Left renal pelvis (tissue), 4 donors: Measurements from ENCODE around the gene FAM219B. TPM values are rescaled to one million over a fixed set of nuclear protein-coding genes. Genes with fewer than 3 reads are reported as not detected.

Source experiments
- DNase-seq, 4 donors: peaks; one replicate each; pipeline ENCODE4 v3.0.0-alpha.2; 2013; ENCODE audit warnings: low read depth in 4 of 4, low spot score in 3 of 4
- polyA plus RNA-seq, 4 donors: library from polyadenylated mRNA; unstranded; fragments of 120-200 nt; gene quantifications; one replicate each; pipeline ENCODE4 v1.2.1, GENCODE V29; 2013; ENCODE audit not compliant: insufficient read length in 4 of 4

Gene FAM219B
- polyA plus RNA-seq, 4 donors: 49.9 to 57.9 (median 53.2) TPM

- no peak for DNase-seq
These were observed 54.7 kb downstream of the FAM219B start for GRCh38 chr15:74851960-74852359.

GRCh38 chr15:74850393-74850792 is 56.3 kb downstream of the FAM219B start:
- DNase-seq: no peak

Other genes with a start within 250 kb of the FAM219B start
- gene EDC3, start 210.8 kb downstream of the FAM219B start, polyA plus RNA-seq: 10 to 100 TPM; 35.8 to 42.9 (median 39.8) TPM
- not detected for gene CYP1A1, start 181.3 kb downstream of the FAM219B start, polyA plus RNA-seq
- gene CYP1A2, start 158.0 kb downstream of the FAM219B start, polyA plus RNA-seq: under 1 TPM; 0.06 to 0.20 (median 0.13) TPM
- 10 to 100 TPM; 34.6 to 52.8 (median 43.5) TPM for gene CSK, start 124.8 kb downstream of the FAM219B start, polyA plus RNA-seq
- not detected for gene LMAN1L, start 94.0 kb downstream of the FAM219B start, polyA plus RNA-seq
- gene CPLX3, start 80.2 kb downstream of the FAM219B start, polyA plus RNA-seq: not detected
- gene ULK3, start 63.7 kb downstream of the FAM219B start, polyA plus RNA-seq: 10 to 100 TPM; 29.3 to 35.1 (median 30.0) TPM
- 10 to 100 TPM; 65.3 to 74.9 (median 71.9) TPM for gene SCAMP2, start 33.5 kb downstream of the FAM219B start, polyA plus RNA-seq
- 10 to 100 TPM; 49.1 to 67.4 (median 59.8) TPM for gene MPI, start 16.8 kb downstream of the FAM219B start, polyA plus RNA-seq
- gene COX5A, start 31.2 kb upstream of the FAM219B start, polyA plus RNA-seq: 100 to 1,000 TPM in 3 of 4 donors, 10 to 100 TPM in 1; 100.0 to 217 (median 204) TPM
- 1 to 10 TPM; 2.3 to 3.8 (median 2.9) TPM for gene RPP25, start 49.9 kb upstream of the FAM219B start, polyA plus RNA-seq
- gene SCAMP5, start 88.7 kb upstream of the FAM219B start, polyA plus RNA-seq: 10 to 100 TPM; 17.9 to 29.0 (median 20.8) TPM
- gene PPCDC, start 116.7 kb upstream of the FAM219B start, polyA plus RNA-seq: 10 to 100 TPM in 2 of 4 donors, 1 to 10 TPM in 2; 9.0 to 14.1 (median 9.9) TPM